Lung (tissue), 12 donors: Measurements from ENCODE around the gene SPACA4. TPM values are rescaled to one million over a fixed set of nuclear protein-coding genes. Genes with fewer than 3 reads are reported as not detected.

Experiments
- ATAC-seq: fragments of 200-7000 bp; cut with Tn5 transposase; one replicate; pipeline ENCODE4 v1.9.1; 2020; ENCODE audit warnings: moderate number of reproducible peaks; ENCODE audit not compliant: insufficient read depth, low FRiP score
- DNase-seq, 3 donors: peaks; one replicate each; pipeline ENCODE4 v3.0.0-alpha.2; 2013 to 2017
- H3K27ac ChIP-seq, 2 donors: one replicate each; pipeline ENCODE4 v1.5.1; 2013; ENCODE audit warnings: mild to moderate bottlenecking in 2 of 2, moderate library complexity in 2 of 2, control low read depth in 1 of 2, inconsistent platforms in 1 of 2, low read depth in 1 of 2, low read length in 1 of 2
- H3K27me3 ChIP-seq, 3 donors: one replicate each; pipeline ENCODE4 v1.5.1; 2013; ENCODE audit warnings: low read length in 2 of 3; ENCODE audit not compliant: control insufficient read depth in 3 of 3, insufficient read depth in 3 of 3
- H3K36me3 ChIP-seq, 4 donors: one replicate each; pipeline ENCODE4 v1.5.1; 2013; ENCODE audit warnings: low read length in 4 of 4, mild to moderate bottlenecking in 1 of 4, moderate library complexity in 1 of 4; ENCODE audit not compliant: control insufficient read depth in 4 of 4, insufficient read depth in 4 of 4
- H3K4me1 ChIP-seq, 5 donors: one replicate each; pipeline ENCODE4 v1.5.1; 2013; ENCODE audit warnings: low read length in 5 of 5, mild to moderate bottlenecking in 2 of 5, moderate library complexity in 1 of 5; ENCODE audit not compliant: control insufficient read depth in 5 of 5, insufficient read depth in 5 of 5
- H3K4me3 ChIP-seq: one replicate; pipeline ENCODE4 v1.5.1; 2013; ENCODE audit warnings: mild to moderate bottlenecking, control low read depth, moderate library complexity
- H3K9ac ChIP-seq, 2 donors: one replicate each; pipeline ENCODE4 v1.5.1; 2013; ENCODE audit warnings: low read length in 2 of 2, control low read depth in 1 of 2; ENCODE audit not compliant: insufficient read depth in 1 of 2
- H3K9me3 ChIP-seq, 4 donors: one replicate each; pipeline ENCODE4 v1.5.1; 2013; ENCODE audit warnings: low read length in 3 of 4, mild to moderate bottlenecking in 1 of 4, moderate library complexity in 1 of 4; ENCODE audit not compliant: control insufficient read depth in 4 of 4, insufficient read depth in 3 of 4
- WGBS, 2 donors: extraction: QIAGEN DNeasy Blood & Tissue Kit; methylation state at CpG; one replicate each; pipeline ENCODE4 v1.1.7; 2013; 5-methylcytosine and 5-hydroxymethylcytosine counted together
- polyA plus RNA-seq, 2 donors: library from polyadenylated mRNA; stranded (reverse); fragments of 200-250 nt; gene quantifications; one replicate each; pipeline ENCODE4 v1.2.1, GENCODE V29; 2013
- total RNA-seq, 2 donors: library from RNA; depleted of rRNA in 1 of 2; stranded (reverse); fragments of >200 nt in 1 of 2; gene quantifications; one replicate each; pipeline ENCODE4 v1.2.1, GENCODE V29; 2014 to 2021
- TF ChIP-seq, protein P1 (sequence below): IDR thresholded peaks from 2 replicates; pipeline ENCODE4 v1.5.1; 2012; ENCODE audit warnings: mild to moderate bottlenecking; ENCODE audit errors: control extremely low read depth, extremely low read depth
- donor health status: control.
- donor health status: control.
- donor health status: Bipolar disorder and iron deficiency.
- donor health status: healthy.
- donor health status: DM: yes; HTN: yes; CAD: no.

Gene SPACA4
- total and polyA plus RNA-seq, 4 donors: 0.03 to 0.16 TPM; not detected in 2

DNA sequence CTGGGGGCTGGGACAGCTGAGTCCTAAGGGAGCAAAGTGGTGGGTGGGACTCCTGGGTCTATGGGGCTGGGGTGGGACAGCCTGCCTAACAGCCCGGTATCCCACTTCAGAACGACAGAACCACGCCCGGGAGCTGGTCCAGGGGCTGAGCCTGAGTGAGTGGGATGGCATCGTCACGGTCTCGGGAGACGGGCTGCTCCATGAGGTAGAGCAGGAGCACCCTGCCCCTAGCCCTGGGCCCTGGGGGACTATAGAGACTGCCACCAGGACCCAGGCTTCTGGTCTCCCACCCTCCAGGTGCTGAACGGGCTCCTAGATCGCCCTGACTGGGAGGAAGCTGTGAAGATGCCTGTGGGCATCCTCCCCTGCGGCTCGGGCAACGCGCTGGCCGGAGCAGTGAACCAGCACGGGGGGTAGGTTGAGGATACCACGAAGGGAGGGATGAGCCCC lies 21.3 kb downstream of the SPACA4 start:
- TF ChIP-seq, protein P1, sequence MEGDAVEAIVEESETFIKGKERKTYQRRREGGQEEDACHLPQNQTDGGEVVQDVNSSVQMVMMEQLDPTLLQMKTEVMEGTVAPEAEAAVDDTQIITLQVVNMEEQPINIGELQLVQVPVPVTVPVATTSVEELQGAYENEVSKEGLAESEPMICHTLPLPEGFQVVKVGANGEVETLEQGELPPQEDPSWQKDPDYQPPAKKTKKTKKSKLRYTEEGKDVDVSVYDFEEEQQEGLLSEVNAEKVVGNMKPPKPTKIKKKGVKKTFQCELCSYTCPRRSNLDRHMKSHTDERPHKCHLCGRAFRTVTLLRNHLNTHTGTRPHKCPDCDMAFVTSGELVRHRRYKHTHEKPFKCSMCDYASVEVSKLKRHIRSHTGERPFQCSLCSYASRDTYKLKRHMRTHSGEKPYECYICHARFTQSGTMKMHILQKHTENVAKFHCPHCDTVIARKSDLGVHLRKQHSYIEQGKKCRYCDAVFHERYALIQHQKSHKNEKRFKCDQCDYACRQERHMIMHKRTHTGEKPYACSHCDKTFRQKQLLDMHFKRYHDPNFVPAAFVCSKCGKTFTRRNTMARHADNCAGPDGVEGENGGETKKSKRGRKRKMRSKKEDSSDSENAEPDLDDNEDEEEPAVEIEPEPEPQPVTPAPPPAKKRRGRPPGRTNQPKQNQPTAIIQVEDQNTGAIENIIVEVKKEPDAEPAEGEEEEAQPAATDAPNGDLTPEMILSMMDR: no peak
- Histone ChIP-seq H3K27ac (no peak overlapping the region), H3K36me3 (peaks cover 0 to 15% (median 3%) of the 10 kb centered on the region in 4 donors), H3K4me1 (peaks cover 3 to 32% (median 9%) of the 10 kb centered on the region in 5 donors), H3K9ac (no peak overlapping the region), H3K4me3 (no peak overlapping the region), H3K27me3 (no peaks in the 10 kb centered on the region), H3K9me3 (no peaks in the 10 kb centered on the region)
- DNase-seq (no peak), ATAC-seq (no peak)
- 91 to 94% methylated on average over 17 of the region's 17 CpGs for WGBS, 2 donors

DNA sequence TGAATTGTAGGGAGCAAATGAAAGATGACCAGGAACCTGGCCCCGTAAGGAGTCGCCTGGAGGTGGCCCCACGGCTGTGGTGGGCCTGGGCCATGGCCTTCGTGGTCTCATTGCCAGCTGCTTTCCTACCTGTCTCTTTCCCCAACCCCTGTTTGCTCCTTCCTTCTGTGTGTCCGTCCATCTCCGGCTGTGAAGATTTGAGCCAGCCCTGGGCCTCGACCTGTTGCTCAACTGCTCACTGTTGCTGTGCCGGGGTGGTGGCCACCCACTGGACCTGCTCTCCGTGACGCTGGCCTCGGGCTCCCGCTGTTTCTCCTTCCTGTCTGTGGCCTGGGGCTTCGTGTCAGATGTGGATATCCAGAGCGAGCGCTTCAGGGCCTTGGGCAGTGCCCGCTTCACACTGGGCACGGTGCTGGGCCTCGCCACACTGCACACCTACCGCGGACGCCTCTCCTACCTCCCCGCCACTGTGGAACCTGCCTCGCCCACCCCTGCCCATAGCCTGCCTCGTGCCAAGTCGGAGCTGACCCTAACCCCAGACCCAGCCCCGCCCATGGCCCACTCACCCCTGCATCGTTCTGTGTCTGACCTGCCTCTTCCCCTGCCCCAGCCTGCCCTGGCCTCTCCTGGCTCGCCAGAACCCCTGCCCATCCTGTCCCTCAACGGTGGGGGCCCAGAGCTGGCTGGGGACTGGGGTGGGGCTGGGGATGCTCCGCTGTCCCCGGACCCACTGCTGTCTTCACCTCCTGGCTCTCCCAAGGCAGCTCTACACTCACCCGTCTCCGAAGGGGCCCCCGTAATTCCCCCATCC lies 22.1 kb downstream of the SPACA4 start:
- H3K27me3 ChIP-seq: no peaks in the 10 kb centered on the region
- H3K4me1 ChIP-seq: peaks cover 2 to 24% (median 9%) of the 10 kb centered on the region in 5 donors
- H3K9ac ChIP-seq: no peak overlapping the region
- ATAC-seq: no peak
- peaks cover 0 to 15% (median 3%) of the 10 kb centered on the region in 4 donors for H3K36me3 ChIP-seq
- TF ChIP-seq, protein P1: no peak
- H3K9me3 ChIP-seq: no peaks in the 10 kb centered on the region
- DNase-seq: no peak
- H3K4me3 ChIP-seq: no peak overlapping the region
- H3K27ac ChIP-seq: peak overlapping the region in 1 of 2 donors; percentile 12
- WGBS, 2 donors: 81 to 83% methylated on average over 34 of the region's 34 CpGs

DNA sequence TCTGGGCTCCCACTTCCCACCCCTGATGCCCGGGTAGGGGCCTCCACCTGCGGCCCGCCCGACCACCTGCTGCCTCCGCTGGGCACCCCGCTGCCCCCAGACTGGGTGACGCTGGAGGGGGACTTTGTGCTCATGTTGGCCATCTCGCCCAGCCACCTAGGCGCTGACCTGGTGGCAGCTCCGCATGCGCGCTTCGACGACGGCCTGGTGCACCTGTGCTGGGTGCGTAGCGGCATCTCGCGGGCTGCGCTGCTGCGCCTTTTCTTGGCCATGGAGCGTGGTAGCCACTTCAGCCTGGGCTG lies 22.7 kb downstream of the SPACA4 start:
- H3K9ac ChIP-seq: no peak overlapping the region
- 95% methylated on average over 22 of the region's 22 CpGs for WGBS, 2 donors
- H3K27ac ChIP-seq: peak overlapping the region in 1 of 2 donors; percentile 79
- peaks cover 0 to 15% (median 3%) of the 10 kb centered on the region in 4 donors for H3K36me3 ChIP-seq
- H3K4me3 ChIP-seq: no peak overlapping the region
- TF ChIP-seq, protein P1: no peak
- DNase-seq: no peak
- H3K4me1 ChIP-seq: peaks cover 3 to 28% (median 14%) of the 10 kb centered on the region in 5 donors
- H3K9me3 ChIP-seq: no peaks in the 10 kb centered on the region
- no peaks in the 10 kb centered on the region for H3K27me3 ChIP-seq
- no peak for ATAC-seq
